Cardiac muscle cell (in vitro differentiated cells and primary cell): ENCODE data around the gene HSD3B2. TPM values are rescaled to one million over a fixed set of nuclear protein-coding genes. Genes with fewer than 3 reads are reported as not detected.

Experiments
- DNase-seq, 2 donors: peaks; one replicate each; pipeline versions ENCODE4 v3.0.0 to v3.0.0-alpha.2; 2010 to 2017; ENCODE audit warnings: low read depth in 1 of 2, low spot score in 1 of 2
- H3K27ac ChIP-seq: fragments of 200-600 bp; sonication (generic); 2 replicates; pipeline ENCODE4 v1.5.1; 2016
- H3K27me3 ChIP-seq: fragments of 200-600 bp; sonication (generic); 2 replicates; pipeline ENCODE4 v1.6.0; 2016; ENCODE audit warnings: control low read depth
- H3K36me3 ChIP-seq: fragments of 200-600 bp; sonication (generic); 2 replicates; pipeline ENCODE4 v1.5.1; 2016; ENCODE audit warnings: control low read depth
- H3K4me1 ChIP-seq: fragments of 200-600 bp; sonication (generic); 2 replicates; pipeline ENCODE4 v1.8.1; 2017; ENCODE audit warnings: low read depth, mild to moderate bottlenecking, mixed run types
- H3K4me3 ChIP-seq: fragments of 200-600 bp; sonication (generic); 2 replicates; pipeline ENCODE4 v1.5.1; 2016; ENCODE audit warnings: mild to moderate bottlenecking
- H3K9me3 ChIP-seq: fragments of 200-600 bp; sonication (generic); 2 replicates; pipeline ENCODE4 v1.5.1; 2017; ENCODE audit warnings: low read depth, mild to moderate bottlenecking, control low read depth
- polyA plus RNA-seq: library from polyadenylated mRNA; unstranded; fragments of >200 nt; fragmentation: Nextera tagmentation; extraction: Ambion mirVana; gene quantifications from 2 replicates; pipeline ENCODE4 v1.2.1, GENCODE V29; 2016
- total RNA-seq: library from RNA; depleted of rRNA; stranded (reverse); fragments of >200 nt; gene quantifications from 2 replicates; pipeline ENCODE4 v1.2.3, GENCODE V29; 2016
- TF ChIP-seq, protein P1 (sequence below): IDR thresholded peaks from 2 replicates; pipeline ENCODE4 v1.5.1; 2012; ENCODE audit warnings: low read depth, mild to moderate bottlenecking, low read length

The HSD3B2 gene
- total and polyA plus RNA-seq, 2 experiments from 2014 or later, result 0.42 TPM; not detected in 1

GRCh38 chr1:119467219-119467618, 52.3 kb downstream of the HSD3B2 start:
- H3K4me1 ChIP-seq, result no peaks in the 10 kb centered on the region
- H3K4me3 ChIP-seq, result no peak overlapping the region
- DNase-seq, result no peak
- H3K27me3 ChIP-seq, result no peaks in the 10 kb centered on the region
- H3K36me3 ChIP-seq, result no peaks in the 10 kb centered on the region
- TF ChIP-seq, protein P1, sequence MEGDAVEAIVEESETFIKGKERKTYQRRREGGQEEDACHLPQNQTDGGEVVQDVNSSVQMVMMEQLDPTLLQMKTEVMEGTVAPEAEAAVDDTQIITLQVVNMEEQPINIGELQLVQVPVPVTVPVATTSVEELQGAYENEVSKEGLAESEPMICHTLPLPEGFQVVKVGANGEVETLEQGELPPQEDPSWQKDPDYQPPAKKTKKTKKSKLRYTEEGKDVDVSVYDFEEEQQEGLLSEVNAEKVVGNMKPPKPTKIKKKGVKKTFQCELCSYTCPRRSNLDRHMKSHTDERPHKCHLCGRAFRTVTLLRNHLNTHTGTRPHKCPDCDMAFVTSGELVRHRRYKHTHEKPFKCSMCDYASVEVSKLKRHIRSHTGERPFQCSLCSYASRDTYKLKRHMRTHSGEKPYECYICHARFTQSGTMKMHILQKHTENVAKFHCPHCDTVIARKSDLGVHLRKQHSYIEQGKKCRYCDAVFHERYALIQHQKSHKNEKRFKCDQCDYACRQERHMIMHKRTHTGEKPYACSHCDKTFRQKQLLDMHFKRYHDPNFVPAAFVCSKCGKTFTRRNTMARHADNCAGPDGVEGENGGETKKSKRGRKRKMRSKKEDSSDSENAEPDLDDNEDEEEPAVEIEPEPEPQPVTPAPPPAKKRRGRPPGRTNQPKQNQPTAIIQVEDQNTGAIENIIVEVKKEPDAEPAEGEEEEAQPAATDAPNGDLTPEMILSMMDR, result no peak
- H3K9me3 ChIP-seq, result no peaks in the 10 kb centered on the region
- H3K27ac ChIP-seq, result no peak overlapping the region

DNA sequence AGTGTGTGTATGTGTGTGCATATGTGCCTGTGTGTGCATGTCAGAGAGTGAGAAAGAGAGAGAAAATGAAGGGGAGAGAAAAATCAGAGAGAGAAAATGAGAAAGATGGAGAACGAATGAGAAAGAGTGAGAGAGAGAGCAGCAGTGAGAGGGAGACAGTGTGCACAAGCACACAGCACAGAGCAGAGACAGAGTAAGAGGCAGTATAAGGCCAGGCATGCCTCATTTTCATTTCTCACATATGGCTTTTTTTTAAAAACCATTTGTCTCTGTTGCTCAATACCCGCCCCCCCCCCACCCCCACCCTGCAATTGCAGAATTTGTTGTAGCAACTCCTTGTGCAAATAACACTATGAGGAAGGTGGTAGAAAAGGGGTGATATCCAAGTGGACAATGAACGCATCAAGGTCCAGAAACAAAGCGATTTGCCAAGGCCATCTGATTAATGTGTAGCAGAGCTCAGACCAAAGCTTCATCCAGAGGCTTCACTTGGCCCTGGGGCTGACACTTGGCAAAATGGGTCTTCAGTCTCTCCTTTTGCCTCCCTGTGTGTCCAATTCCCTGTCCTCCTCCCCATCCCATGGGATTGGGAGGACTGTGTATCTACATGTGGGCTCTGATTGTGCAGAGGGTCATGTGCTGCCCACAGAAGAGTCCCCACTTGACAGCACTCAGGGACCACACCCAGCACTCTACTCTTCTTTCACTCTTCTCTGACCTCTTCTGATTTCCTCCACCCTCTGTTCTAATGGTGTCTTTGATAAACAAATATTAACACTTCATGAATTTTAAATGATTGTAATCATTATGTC, 53.1 kb downstream of the HSD3B2 start:
- TF ChIP-seq, protein P1, result no peak
- Histone ChIP-seq H3K27ac (no peak overlapping the region), H3K27me3 (no peaks in the 10 kb centered on the region), H3K4me1 (no peaks in the 10 kb centered on the region), H3K4me3 (no peak overlapping the region), H3K9me3 (no peaks in the 10 kb centered on the region), H3K36me3 (no peaks in the 10 kb centered on the region)
- DNase-seq, result no peak

- no peak overlapping the region for H3K27ac ChIP-seq
- no peak for DNase-seq
- no peaks in the 10 kb centered on the region for H3K27me3 ChIP-seq
- no peaks in the 10 kb centered on the region for H3K4me1 ChIP-seq
- H3K4me3 ChIP-seq, result no peak overlapping the region
- TF ChIP-seq, protein P1, result no peak
- H3K9me3 ChIP-seq, result no peaks in the 10 kb centered on the region
- H3K36me3 ChIP-seq, result no peaks in the 10 kb centered on the region
Measured at GRCh38 chr1:119469741-119470140, 54.8 kb downstream of the HSD3B2 start.

GRCh38 chr1:119470377-119470776, 55.4 kb downstream of the HSD3B2 start:
- TF ChIP-seq, protein P1, result no peak
- no peaks in the 10 kb centered on the region for H3K9me3 ChIP-seq
- H3K27ac ChIP-seq, result no peak overlapping the region
- H3K27me3 ChIP-seq, result no peaks in the 10 kb centered on the region
- no peaks in the 10 kb centered on the region for H3K4me1 ChIP-seq
- H3K36me3 ChIP-seq, result no peaks in the 10 kb centered on the region
- no peak for DNase-seq
- H3K4me3 ChIP-seq, result no peak overlapping the region

DNA sequence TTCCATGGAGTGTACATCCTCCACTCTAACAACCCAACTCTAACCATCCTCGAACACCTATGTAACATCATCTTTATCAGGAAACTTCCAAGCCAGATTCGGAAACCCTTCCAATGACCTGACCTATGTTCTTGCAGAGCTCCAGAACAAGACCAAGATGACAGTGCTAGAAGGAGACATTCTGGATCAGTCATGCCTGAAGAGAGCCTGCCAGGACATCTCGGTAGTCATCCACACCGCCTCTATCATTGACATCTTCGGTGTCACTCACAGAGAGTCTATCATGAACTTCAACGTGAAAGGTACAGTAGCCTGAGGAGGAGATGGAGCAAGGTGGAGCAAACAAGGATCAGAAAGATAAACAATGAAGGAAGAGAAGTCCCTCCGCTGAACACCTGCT, 56.0 kb downstream of the HSD3B2 start:
- TF ChIP-seq, protein P1, result no peak
- Histone ChIP-seq H3K4me3 (no peak overlapping the region), H3K27me3 (no peaks in the 10 kb centered on the region), H3K4me1 (no peaks in the 10 kb centered on the region), H3K36me3 (no peaks in the 10 kb centered on the region), H3K27ac (no peak overlapping the region), H3K9me3 (no peaks in the 10 kb centered on the region)
- DNase-seq, result no peak
